HG03175 (cell line): ENCODE results near the gene CDH15.

Experiments
- ATAC-seq: cut with Tn5 transposase; IDR thresholded peaks from one replicate; pipeline ENCODE4 v1.9.1; 2021; ENCODE audit warnings: mild to moderate bottlenecking, moderate library complexity; ENCODE audit not compliant: unreplicated experiment

CDH15 gene

GRCh38 chr16:89140401-89140800 is 31.1 kb upstream of the CDH15 start:
- ATAC-seq = no peak

DNA sequence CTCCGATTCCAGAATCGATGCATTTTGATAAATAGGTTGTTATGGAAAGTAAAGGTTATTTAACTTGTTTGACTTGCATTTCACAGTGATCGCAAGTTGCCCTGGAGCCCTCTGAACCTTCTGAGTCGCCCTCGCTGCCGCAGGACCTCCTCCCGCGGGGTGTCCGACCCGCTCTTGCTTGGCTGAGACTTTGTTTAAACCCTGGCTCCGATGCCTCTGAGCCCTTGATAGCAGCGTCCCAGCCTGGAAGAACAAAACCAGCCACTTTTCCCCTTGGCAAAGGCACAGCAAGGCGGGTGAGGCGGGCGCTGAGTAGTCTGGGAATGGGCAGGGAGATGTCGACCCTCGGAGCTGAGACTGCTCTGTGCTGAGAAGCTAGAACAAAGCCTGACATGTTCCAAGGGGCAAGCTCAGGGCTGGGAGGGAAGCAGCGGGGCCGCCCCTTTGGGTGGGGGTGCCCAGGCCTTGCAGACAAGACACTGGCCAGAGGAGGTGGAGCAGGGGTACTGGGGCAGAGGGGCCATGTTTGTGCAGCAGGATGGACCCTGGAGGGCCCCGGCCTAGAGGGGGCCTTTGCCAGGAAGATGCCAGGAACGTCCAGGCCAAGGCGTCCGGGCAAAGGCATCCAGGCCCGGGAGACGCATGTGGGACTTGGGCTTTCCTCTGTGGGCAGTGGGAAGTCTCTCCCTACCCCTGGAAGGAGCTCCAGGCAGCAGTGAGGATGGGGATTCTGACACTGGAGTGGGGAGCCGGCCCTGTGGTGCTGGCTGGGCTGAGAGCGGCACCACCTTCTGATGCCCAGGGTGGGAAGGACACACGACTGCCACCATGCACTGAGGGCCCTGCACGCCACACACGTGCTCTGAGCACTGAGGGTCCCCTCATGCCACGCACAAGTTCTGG is 30.3 kb upstream of the CDH15 start:
- ATAC-seq = no peak

- ATAC-seq = no peak
Observed at GRCh38 chr16:89141884-89142267, 29.7 kb upstream of the CDH15 start.

DNA sequence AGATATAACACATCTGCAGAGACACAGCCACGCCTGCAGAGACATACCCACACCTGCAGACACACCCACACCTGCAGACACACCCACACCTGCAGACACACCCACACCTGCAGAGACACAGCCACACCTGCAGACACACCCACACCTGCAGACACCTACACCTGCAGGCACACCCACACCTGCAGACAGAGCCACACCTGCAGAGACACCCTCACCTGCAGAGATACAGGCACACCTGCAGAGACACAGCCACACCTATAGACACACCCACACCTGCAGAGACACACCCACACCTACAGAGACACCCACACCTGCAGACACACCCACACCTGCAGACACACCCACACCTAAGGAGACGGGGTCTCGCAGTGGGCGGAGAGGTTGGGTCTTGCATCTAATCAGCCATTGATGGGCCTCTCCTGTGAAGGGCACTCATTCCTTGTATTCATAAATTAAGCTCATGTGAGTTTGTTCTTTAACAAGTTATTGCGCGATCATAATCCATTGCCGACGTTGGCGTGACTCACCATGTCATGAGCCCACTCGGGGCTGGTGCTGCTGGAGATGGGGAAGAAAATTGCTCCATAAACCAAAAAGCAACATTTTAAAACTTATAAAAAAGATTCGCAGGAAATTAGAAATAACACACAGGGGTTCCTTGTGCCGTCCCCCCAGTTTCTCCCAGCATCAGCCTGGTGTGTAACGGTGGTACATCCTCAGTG is 28.9 kb upstream of the CDH15 start:
- no peak for ATAC-seq

DNA sequence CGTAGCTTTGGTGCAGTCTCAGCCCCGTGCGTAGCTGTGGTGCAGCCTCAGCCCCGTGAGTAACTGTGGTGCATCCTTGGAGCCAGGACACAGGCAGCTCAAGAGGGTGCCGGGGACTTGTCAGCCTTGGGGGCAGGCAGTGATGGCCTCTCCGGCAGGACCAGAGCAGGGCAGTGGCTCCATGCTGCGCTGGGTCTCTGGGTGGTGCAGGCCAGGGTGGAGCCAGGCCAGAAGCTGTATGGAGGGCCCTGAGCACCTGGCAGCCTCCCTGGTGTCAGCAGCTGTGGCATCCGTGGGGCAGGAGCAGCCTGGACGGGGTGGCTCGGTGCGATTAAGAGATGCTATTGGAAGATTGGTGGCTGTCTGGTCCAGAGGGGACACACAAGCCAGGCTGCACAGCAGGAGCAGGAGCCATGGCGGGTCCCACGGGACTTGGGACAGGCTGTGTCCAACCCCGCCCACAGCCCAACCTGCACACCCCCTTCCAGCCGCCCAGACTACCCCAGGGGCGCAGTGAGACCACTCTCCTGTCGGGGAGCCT is 28.3 kb upstream of the CDH15 start:
- ATAC-seq = no peak

GRCh38 chr16:89143911-89144675 is 27.5 kb upstream of the CDH15 start:
- no peak for ATAC-seq

- ATAC-seq = no peak
Observed at GRCh38 chr16:89144681-89145080, 26.9 kb upstream of the CDH15 start.

DNA sequence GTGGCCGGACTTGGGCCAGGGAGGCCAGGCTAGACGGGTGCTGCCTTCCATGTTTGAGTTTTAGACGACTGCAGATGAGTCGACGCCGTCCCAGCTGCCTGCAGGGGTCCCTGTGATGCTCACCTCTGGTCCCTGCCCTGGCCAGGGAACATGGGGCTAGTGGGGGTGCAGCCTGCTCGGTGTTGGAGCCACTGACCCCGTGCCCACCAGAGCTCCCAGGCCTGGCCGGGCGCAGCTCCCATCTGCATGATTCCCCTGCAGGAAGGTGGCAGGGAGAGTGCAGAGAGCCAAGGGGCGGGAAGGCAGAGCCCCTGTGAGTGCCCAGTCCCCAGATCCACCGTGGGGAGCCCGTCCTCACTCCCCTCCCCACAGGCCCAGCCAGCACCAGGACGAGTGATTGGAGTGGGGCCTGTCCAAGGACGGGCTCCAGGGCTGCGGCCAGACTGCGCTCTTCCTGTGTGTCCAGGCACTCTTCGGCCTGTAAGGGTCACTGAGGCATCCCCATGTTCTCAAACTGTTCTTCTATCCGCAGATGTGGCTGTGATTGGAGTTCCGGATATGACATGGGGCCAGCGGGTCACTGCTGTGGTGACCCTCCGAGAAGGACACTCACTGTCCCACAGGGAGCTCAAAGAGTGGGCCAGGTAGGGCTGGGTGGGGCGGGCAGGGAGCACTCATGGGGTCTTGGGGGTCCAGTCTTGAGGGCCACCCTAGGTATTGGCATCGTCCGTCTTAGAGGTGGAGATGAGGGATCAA is 26.0 kb upstream of the CDH15 start:
- no peak for ATAC-seq

GRCh38 chr16:89146211-89147005 is 25.1 kb upstream of the CDH15 start:
- ATAC-seq = no peak

DNA sequence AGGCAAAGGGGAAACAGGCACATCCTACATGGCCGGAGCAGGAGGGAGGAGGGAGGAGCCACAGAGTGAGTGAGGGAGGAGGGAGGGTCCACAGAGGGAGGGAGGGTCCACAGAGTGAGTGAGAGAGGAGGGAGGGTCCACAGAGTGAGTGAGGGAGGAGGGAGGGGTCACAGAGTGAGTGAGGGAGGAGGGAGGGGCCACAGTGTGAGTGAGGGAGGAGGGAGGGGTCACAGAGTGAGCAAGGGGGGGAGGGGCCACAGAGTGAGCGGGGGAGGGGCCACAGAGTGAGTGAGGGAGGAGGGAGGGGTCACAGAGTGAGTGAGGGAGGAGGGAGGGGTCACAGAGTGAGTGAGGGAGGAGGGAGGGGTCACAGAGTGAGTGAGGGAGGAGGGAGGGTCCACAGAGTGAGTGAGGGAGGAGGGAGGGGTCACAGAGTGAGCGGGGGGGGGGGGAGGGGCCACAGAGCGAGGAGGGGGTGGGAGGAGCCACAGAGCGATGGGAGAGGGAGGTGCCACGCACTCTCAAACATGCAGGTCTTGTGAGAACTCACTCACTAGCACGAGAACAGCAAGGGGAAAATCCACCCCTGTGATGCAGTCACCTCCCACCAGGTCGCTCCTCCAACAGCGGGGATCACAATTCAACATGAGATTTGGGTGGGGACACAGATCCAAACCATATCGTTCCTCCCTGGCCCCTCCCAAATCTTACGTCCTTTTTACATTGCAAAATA is 24.3 kb upstream of the CDH15 start:
- no peak for ATAC-seq

DNA sequence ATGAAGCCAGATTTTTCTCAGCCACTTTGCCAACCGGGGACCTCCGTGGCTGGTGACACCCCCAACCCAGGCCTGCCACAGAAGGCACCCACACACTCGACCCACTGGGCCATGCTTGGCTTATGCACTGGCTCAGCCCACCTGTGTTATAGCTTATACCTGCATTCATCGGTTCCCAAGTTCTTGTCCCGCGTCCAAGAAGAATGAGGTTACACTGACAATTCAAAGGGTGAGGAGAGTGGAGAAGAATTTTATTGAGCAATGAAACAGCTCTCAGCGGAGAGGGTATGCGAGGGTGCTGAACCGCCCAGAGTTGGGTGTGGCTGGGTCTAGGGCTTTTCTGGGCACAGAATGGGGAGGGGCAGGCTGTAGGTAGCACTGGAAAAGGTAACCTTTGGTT is 22.2 kb upstream of the CDH15 start:
- ATAC-seq = no peak

DNA sequence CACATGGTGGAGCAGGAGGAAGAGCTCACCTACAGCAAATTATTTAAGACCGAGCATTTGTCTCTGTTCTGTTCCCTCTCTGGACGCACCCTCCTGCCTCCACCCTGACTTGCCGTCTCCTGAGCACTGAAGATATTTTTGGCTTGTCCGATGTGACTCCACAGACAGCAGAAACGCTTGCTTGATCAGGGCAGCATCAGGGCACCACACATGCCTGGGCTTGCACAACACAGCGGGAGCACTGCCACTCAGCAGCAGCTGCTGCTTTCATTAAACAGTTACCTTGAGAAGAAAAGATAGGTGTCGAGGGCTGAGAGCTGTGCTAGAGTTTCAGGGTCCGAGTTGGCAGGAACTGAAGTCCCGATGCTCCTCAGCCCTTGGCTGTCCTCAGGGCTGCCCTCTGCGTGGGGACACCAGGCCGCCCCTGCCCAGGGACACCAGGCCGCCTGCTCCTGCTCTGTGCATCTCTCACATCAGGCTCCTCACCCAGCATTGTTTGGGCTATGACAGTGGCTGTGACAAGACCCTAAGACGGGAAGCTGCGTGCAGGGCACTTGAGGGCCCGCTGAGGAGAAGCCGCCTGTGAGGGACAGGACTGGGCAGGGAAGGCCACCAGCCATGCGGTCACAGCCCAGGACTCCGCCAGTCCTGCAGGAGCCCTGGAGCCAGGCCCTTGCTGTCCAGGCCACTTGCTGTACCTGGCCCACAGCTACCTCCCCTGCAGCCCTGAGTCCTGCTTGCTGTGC is 21.3 kb upstream of the CDH15 start:
- ATAC-seq = no peak

- ATAC-seq = no peak
Observed at GRCh38 chr16:89150981-89151380, 20.6 kb upstream of the CDH15 start.

GRCh38 chr16:89152831-89153700 is 18.5 kb upstream of the CDH15 start:
- ATAC-seq = no peak

DNA sequence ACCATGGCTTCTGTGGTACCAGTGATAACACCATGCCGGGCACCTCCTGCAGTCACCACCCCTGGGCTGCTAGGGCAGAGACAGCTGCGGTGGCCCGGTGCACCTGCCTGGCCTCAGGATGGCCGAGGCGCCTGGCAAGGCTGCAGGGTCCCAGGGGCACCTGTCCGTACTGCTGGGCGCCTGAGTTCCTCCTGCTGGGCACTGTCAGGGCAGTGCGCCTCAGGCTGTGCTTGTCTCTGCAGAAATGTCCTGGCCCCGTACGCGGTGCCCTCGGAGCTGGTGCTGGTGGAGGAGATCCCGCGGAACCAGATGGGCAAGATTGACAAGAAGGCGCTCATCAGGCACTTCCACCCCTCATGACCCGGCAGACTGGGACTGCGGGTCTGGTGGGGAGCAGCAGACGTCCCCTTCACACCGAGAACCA is 17.7 kb upstream of the CDH15 start:
- ATAC-seq = no peak

DNA sequence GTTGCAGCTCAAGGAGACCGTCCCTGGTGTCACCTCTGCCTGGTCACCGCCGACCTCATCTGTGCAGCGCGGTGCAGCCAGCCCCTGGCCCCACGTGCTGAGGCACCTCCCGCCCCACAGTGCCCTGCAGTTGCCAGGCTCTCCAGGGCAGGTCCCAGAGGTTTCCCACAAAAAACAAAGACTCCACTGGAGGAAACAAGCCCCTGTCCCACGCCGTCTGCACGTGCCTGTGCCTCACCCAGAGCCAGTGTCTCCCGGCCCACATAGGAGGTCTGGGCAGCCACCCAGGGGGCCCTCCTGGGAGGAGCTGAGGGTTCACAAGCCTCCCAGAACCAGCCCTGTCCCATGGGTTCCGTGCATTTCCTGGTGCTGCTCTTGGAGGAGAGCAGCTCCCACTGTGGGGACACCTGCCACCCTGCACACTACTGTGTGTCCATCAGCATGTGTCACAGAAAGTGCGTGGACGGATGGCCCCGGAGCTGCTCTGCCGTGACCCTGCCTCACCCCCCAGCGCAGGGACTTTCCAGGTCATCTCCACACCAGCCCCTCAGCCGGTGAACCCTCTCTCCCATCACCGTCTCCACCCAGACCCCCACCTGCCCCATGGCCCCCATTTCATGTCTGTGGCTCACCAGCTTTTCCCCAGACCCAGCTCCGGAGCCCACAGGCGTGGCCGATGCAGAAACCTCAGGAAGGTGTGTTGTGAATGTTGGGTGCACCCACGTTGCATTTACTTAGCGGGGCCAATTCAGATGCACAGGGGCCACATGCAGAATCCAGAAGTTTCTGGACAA is 17.0 kb upstream of the CDH15 start:
- ATAC-seq = no peak
